ENCODE results near the gene DHRSX.

DHRSX gene

GRCh38 chrX:2410279-2411020, 90.3 kb downstream of the DHRSX start:
- Histone ChIP-seq H3K4me2 (ENCODE audit: low read length) (no peak overlapping the region), H3K4ac (ENCODE audit: low read depth, low read length) (no peak overlapping the region), H2AK5ac (ENCODE audit: low read length) (no peak overlapping the region), H3K4me3 (ENCODE audit: low read length) (no peak overlapping the region), H4K5ac (ENCODE audit: low read length) (no peak overlapping the region), H3K4me1 (ENCODE audit: control insufficient read depth, low read depth, low read length) (no peaks in the 10 kb centered on the region), H3K56ac (ENCODE audit: low read length) (no peak overlapping the region), H3K36me3 (ENCODE audit: control insufficient read depth, insufficient read depth, low read length) (peaks cover 2% of the 10 kb centered on the region), H2BK5ac (ENCODE audit: low read length) (no peak overlapping the region), H3K9ac (ENCODE audit: low read length) (no peak overlapping the region), H2BK120ac (ENCODE audit: low read depth, low read length) (no peak overlapping the region), H4K8ac (ENCODE audit: low read depth, low read length) (no peak overlapping the region), H3K79me1 (ENCODE audit: low read length) (peaks cover 6% of the 10 kb centered on the region), H3K23ac (ENCODE audit: low read length) (no peak overlapping the region), H3K27me3 (ENCODE audit: insufficient read depth, low read length, poor library complexity) (no peaks in the 10 kb centered on the region), H3K79me2 (ENCODE audit: control insufficient read depth, insufficient read depth, low read length) (no peaks in the 10 kb centered on the region), H3K18ac (ENCODE audit: low read length) (no peak overlapping the region), H3K27ac (ENCODE audit: low read depth, low read length) (peak overlapping the region; percentile 12), H2BK15ac (replicated peaks; ENCODE audit: low read depth) (no peak overlapping the region)
- DNase-seq, result peak; percentile 66
- WGBS (ENCODE audit: extremely low coverage, insufficient coverage, low lambda C conversion rate), result no CpG with 5 or more reads among the region's 12 CpGs

GRCh38 chrX:2409796-2410195, 91.0 kb downstream of the DHRSX start:
- no CpG with 5 or more reads among the region's 8 CpGs for WGBS (ENCODE audit: extremely low coverage, insufficient coverage, low lambda C conversion rate)
- Histone ChIP-seq H3K4me2 (ENCODE audit: low read length) (no peak overlapping the region), H3K79me1 (ENCODE audit: low read length) (peaks cover 6% of the 10 kb centered on the region), H2BK5ac (ENCODE audit: low read length) (no peak overlapping the region), H3K23ac (ENCODE audit: low read length) (no peak overlapping the region), H2BK120ac (ENCODE audit: low read depth, low read length) (no peak overlapping the region), H4K8ac (ENCODE audit: low read depth, low read length) (no peak overlapping the region), H3K4ac (ENCODE audit: low read depth, low read length) (no peak overlapping the region), H3K79me2 (ENCODE audit: control insufficient read depth, insufficient read depth, low read length) (no peaks in the 10 kb centered on the region), H3K9ac (ENCODE audit: low read length) (no peak overlapping the region), H3K27me3 (ENCODE audit: insufficient read depth, low read length, poor library complexity) (no peaks in the 10 kb centered on the region), H4K5ac (ENCODE audit: low read length) (no peak overlapping the region), H3K18ac (ENCODE audit: low read length) (no peak overlapping the region), H2BK15ac (replicated peaks; ENCODE audit: low read depth) (no peak overlapping the region), H3K36me3 (ENCODE audit: control insufficient read depth, insufficient read depth, low read length) (peaks cover 2% of the 10 kb centered on the region), H3K4me3 (ENCODE audit: low read length) (no peak overlapping the region), H2AK5ac (ENCODE audit: low read length) (no peak overlapping the region), H3K56ac (ENCODE audit: low read length) (no peak overlapping the region), H3K27ac (ENCODE audit: low read depth, low read length) (peak overlapping the region; percentile 12), H3K4me1 (ENCODE audit: control insufficient read depth, low read depth, low read length) (no peaks in the 10 kb centered on the region)
- no peak for DNase-seq

- Histone ChIP-seq H3K18ac (ENCODE audit: low read length) (no peak overlapping the region), H3K27ac (ENCODE audit: low read depth, low read length) (no peak overlapping the region), H3K79me2 (ENCODE audit: control insufficient read depth, insufficient read depth, low read length) (no peaks in the 10 kb centered on the region), H2BK15ac (replicated peaks; ENCODE audit: low read depth) (no peak overlapping the region), H2BK5ac (ENCODE audit: low read length) (no peak overlapping the region), H3K9ac (ENCODE audit: low read length) (no peak overlapping the region), H3K4me3 (ENCODE audit: low read length) (no peak overlapping the region), H2BK120ac (ENCODE audit: low read depth, low read length) (no peak overlapping the region), H3K27me3 (ENCODE audit: insufficient read depth, low read length, poor library complexity) (no peaks in the 10 kb centered on the region), H3K4me1 (ENCODE audit: control insufficient read depth, low read depth, low read length) (no peaks in the 10 kb centered on the region), H3K79me1 (ENCODE audit: low read length) (peaks cover 2% of the 10 kb centered on the region), H4K8ac (ENCODE audit: low read depth, low read length) (no peak overlapping the region), H2AK5ac (ENCODE audit: low read length) (no peak overlapping the region), H3K23ac (ENCODE audit: low read length) (no peak overlapping the region), H4K5ac (ENCODE audit: low read length) (no peak overlapping the region), H3K36me3 (ENCODE audit: control insufficient read depth, insufficient read depth, low read length) (peaks cover 2% of the 10 kb centered on the region), H3K4me2 (ENCODE audit: low read length) (no peak overlapping the region), H3K4ac (ENCODE audit: low read depth, low read length) (no peak overlapping the region), H3K56ac (ENCODE audit: low read length) (no peak overlapping the region)
- no CpG with 5 or more reads among the region's 9 CpGs for WGBS (ENCODE audit: extremely low coverage, insufficient coverage, low lambda C conversion rate)
- no peak for DNase-seq
These were observed 91.9 kb downstream of the DHRSX start for GRCh38 chrX:2408856-2409255.

GRCh38 chrX:2406891-2407518, 93.8 kb downstream of the DHRSX start:
- no CpG with 5 or more reads among the region's 14 CpGs for WGBS (ENCODE audit: extremely low coverage, insufficient coverage, low lambda C conversion rate)
- Histone ChIP-seq H3K4me3 (ENCODE audit: low read length) (peak overlapping the region; percentile 2), H3K23ac (ENCODE audit: low read length) (no peak overlapping the region), H3K18ac (ENCODE audit: low read length) (no peak overlapping the region), H4K8ac (ENCODE audit: low read depth, low read length) (no peak overlapping the region), H2BK15ac (replicated peaks; ENCODE audit: low read depth) (no peak overlapping the region), H3K4me2 (ENCODE audit: low read length) (no peak overlapping the region), H3K79me1 (ENCODE audit: low read length) (peaks cover 2% of the 10 kb centered on the region), H3K4ac (ENCODE audit: low read depth, low read length) (no peak overlapping the region), H2BK5ac (ENCODE audit: low read length) (no peak overlapping the region), H3K79me2 (ENCODE audit: control insufficient read depth, insufficient read depth, low read length) (no peaks in the 10 kb centered on the region), H3K56ac (ENCODE audit: low read length) (no peak overlapping the region), H3K4me1 (ENCODE audit: control insufficient read depth, low read depth, low read length) (peaks cover 3% of the 10 kb centered on the region), H2AK5ac (ENCODE audit: low read length) (no peak overlapping the region), H3K27ac (ENCODE audit: low read depth, low read length) (no peak overlapping the region), H2BK120ac (ENCODE audit: low read depth, low read length) (no peak overlapping the region), H3K27me3 (ENCODE audit: insufficient read depth, low read length, poor library complexity) (no peaks in the 10 kb centered on the region), H4K5ac (ENCODE audit: low read length) (no peak overlapping the region), H3K36me3 (ENCODE audit: control insufficient read depth, insufficient read depth, low read length) (peaks cover 2% of the 10 kb centered on the region), H3K9ac (ENCODE audit: low read length) (no peak overlapping the region)
- no peak for DNase-seq

- H4K5ac ChIP-seq (ENCODE audit: low read length), result no peak overlapping the region
- H3K56ac ChIP-seq (ENCODE audit: low read length), result no peak overlapping the region
- H3K27ac ChIP-seq (ENCODE audit: low read depth, low read length), result no peak overlapping the region
- 100% methylated on average over 5 of the region's 8 CpGs for WGBS (ENCODE audit: extremely low coverage, insufficient coverage, low lambda C conversion rate)
- H3K27me3 ChIP-seq (ENCODE audit: insufficient read depth, low read length, poor library complexity), result no peaks in the 10 kb centered on the region
- DNase-seq, result no peak
- H3K4me2 ChIP-seq (ENCODE audit: low read length), result no peak overlapping the region
- no peak overlapping the region for H2BK15ac ChIP-seq (replicated peaks; ENCODE audit: low read depth)
- no peak overlapping the region for H3K4ac ChIP-seq (ENCODE audit: low read depth, low read length)
- H4K8ac ChIP-seq (ENCODE audit: low read depth, low read length), result no peak overlapping the region
- H3K4me1 ChIP-seq (ENCODE audit: control insufficient read depth, low read depth, low read length), result peaks cover 8% of the 10 kb centered on the region
- no peak overlapping the region for H2BK120ac ChIP-seq (ENCODE audit: low read depth, low read length)
- no peak overlapping the region for H3K23ac ChIP-seq (ENCODE audit: low read length)
- H3K79me2 ChIP-seq (ENCODE audit: control insufficient read depth, insufficient read depth, low read length), result no peaks in the 10 kb centered on the region
- no peak overlapping the region for H2BK5ac ChIP-seq (ENCODE audit: low read length)
- H3K4me3 ChIP-seq (ENCODE audit: low read length), result no peak overlapping the region
- H3K18ac ChIP-seq (ENCODE audit: low read length), result peak overlapping the region; percentile 20
- H3K9ac ChIP-seq (ENCODE audit: low read length), result no peak overlapping the region
- H2AK5ac ChIP-seq (ENCODE audit: low read length), result no peak overlapping the region
- H3K79me1 ChIP-seq (ENCODE audit: low read length), result no peaks in the 10 kb centered on the region
- H3K36me3 ChIP-seq (ENCODE audit: control insufficient read depth, insufficient read depth, low read length), result peaks cover 2% of the 10 kb centered on the region
These were observed 96.0 kb downstream of the DHRSX start for GRCh38 chrX:2404776-2405175.
